ENCODE measurements around the gene SUCLG1.

DNA sequence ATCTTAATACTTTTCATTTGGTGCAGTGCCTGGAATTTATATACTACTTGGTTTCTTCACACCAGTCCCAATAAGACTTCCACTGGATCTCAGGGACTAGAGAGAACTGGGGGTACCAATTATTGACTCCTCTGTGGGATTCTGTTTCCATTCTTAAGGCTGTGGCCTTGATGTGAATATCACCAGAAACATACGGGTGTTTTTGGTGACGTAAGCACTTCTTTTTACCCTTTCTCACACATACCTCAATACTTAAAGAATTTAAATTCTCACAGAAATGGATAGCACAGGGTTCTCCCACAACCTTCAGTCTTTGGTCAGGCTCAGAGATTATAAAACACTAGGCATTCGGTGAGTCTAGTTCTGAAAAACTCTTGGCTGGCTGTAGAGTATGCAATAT is 84.1 kb downstream of the SUCLG1 start:
- TF ChIP-seq, protein P1, sequence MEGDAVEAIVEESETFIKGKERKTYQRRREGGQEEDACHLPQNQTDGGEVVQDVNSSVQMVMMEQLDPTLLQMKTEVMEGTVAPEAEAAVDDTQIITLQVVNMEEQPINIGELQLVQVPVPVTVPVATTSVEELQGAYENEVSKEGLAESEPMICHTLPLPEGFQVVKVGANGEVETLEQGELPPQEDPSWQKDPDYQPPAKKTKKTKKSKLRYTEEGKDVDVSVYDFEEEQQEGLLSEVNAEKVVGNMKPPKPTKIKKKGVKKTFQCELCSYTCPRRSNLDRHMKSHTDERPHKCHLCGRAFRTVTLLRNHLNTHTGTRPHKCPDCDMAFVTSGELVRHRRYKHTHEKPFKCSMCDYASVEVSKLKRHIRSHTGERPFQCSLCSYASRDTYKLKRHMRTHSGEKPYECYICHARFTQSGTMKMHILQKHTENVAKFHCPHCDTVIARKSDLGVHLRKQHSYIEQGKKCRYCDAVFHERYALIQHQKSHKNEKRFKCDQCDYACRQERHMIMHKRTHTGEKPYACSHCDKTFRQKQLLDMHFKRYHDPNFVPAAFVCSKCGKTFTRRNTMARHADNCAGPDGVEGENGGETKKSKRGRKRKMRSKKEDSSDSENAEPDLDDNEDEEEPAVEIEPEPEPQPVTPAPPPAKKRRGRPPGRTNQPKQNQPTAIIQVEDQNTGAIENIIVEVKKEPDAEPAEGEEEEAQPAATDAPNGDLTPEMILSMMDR (IDR thresholded peaks at IDR 0.05) = no peak
- no peak for TF ChIP-seq ZFX (IDR thresholded peaks at IDR 0.05; ENCODE audit: borderline replicate concordance)
